Stomach (tissue), 9 donors: ENCODE measurements around the gene WFIKKN2. TPM values are rescaled to one million over a fixed set of nuclear protein-coding genes. Genes with fewer than 3 reads are reported as not detected.
"Not testable (repeated sequence)": the region's sequence is repeated elsewhere in the genome, so short reads cannot be mapped to it uniquely, and the experiment has no call there.

ENCODE experiments used
- DNase-seq, 2 donors: peaks; one replicate each; pipeline versions ENCODE4 v3.0.0 to v3.0.0-alpha.2; 2013 to 2019
- H3K27ac ChIP-seq, 5 donors: fragments of 200-600 bp in 4 of 5; sonication (generic) in 4 of 5; one replicate each; pipeline ENCODE4 v1.5.1; 2013 to 2019; ENCODE audit warnings: mild to moderate bottlenecking in 1 of 5, moderate library complexity in 1 of 5
- H3K27me3 ChIP-seq, 3 donors: fragments of 200-600 bp; sonication (generic); one replicate each; pipeline ENCODE4 v1.5.1; 2017 to 2019; ENCODE audit warnings: mixed run types in 1 of 3
- H3K36me3 ChIP-seq, 4 donors: fragments of 200-600 bp; sonication (generic); 1 replicate in 3 of 4; 2 replicates in 1 of 4; pipeline ENCODE4 v1.5.1; 2016 to 2019
- H3K4me1 ChIP-seq, 4 donors: fragments of 200-600 bp; sonication (generic); one replicate each; pipeline ENCODE4 v1.5.1; 2016 to 2019
- H3K4me3 ChIP-seq, 4 donors: fragments of 200-600 bp; sonication (generic) in 3 of 4; one replicate each; pipeline ENCODE4 v1.5.1; 2016 to 2019; ENCODE audit warnings: mild to moderate bottlenecking in 1 of 4
- H3K9me3 ChIP-seq, 4 donors: fragments of 200-600 bp; sonication (generic); one replicate each; pipeline ENCODE4 v1.5.1; 2016 to 2019
- EP300 ChIP-seq: sonication (generic); formaldehyde crosslinking; IDR thresholded peaks from one replicate; pipeline ENCODE4 v1.6.1; 2017; ENCODE audit warnings: antibody characterized with exemption
- POLR2A ChIP-seq, 4 donors: fragments of 450-650 bp; IDR thresholded peaks; one replicate each; pipeline ENCODE4 v1.6.1; 2016; ENCODE audit warnings: antibody characterized with exemption in 4 of 4, control low read depth in 2 of 4, mild to moderate bottlenecking in 1 of 4, moderate library complexity in 1 of 4
- POLR2AphosphoS5 ChIP-seq, 3 donors: sonication (generic); formaldehyde crosslinking; IDR thresholded peaks; one replicate each; pipeline ENCODE4 v1.6.1; 2016; ENCODE audit warnings: antibody characterized with exemption in 3 of 3
- WGBS, 5 donors: extraction: QIAGEN DNeasy Blood & Tissue Kit in 3 of 5; methylation state at CpG; one replicate each; pipeline versions ENCODE4 v1.1.5 to v1.1.7; 2013 to 2018; 5-methylcytosine and 5-hydroxymethylcytosine counted together
- intact Hi-C: fragments of 100-400 bp; cut with DNase I; formaldehyde crosslinking; loops from one replicate; pipeline ENCODE4 v1.15.1; 2023; ENCODE audit warnings: low total_unique reads
- polyA plus RNA-seq, 3 donors: library from polyadenylated mRNA; stranded (reverse); fragments of 200-250 nt; gene quantifications; one replicate each; pipeline ENCODE4 v1.2.3, GENCODE V29; 2013
- total RNA-seq, 5 donors: library from RNA; depleted of rRNA; stranded (reverse); fragments of >200 nt; gene quantifications; one replicate each; pipeline versions ENCODE4 v1.1.0 to v1.2.3, GENCODE V29; 2014 to 2016
- TF ChIP-seq, protein P1 (sequence below), 7 experiments: fragments of 450-650 bp in 4 of 7; fragments of 200-600 bp in 3 of 7; sonication (generic) in 3 of 7; IDR thresholded peaks; one replicate each; pipeline ENCODE4 v1.5.1; 2016 to 2019; ENCODE audit warnings: antibody characterized with exemption in 7 of 7, control low read depth in 2 of 7, mild to moderate bottlenecking in 1 of 7
- donor health status: healthy with polysubstance abuse.
- donor health status: Bipolar disorder and iron deficiency.
- donor health status: healthy.

Gene WFIKKN2
- total and polyA plus RNA-seq, 8 donors = 0.05 to 0.46 (median 0.21) TPM; not detected in 4

DNA sequence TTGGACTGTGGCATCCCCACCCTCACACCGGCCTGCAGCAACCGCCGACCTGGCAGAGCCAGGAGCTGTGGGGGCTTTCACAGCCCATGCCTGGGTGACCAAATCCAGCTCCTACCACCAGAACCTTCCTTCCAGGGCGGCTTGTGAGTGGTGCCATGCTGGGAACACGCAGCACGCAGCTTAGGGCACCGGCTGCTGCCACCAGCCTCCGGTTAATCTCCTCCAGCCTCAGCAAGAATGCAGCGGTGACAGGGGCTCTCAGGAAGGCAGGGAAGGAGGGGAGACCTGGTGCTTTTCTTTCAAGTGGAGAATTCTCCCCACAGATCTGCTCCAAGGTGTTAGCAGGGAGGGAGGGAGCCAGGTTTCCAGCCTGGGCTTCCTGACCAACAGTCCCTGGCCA lies 35.8 kb upstream of the WFIKKN2 start:
- Histone ChIP-seq H3K4me1 (peaks cover 0 to 7% (median 0%) of the 10 kb centered on the region in 4 donors), H3K27me3 (no peaks in the 10 kb centered on the region), H3K36me3 (no peaks in the 10 kb centered on the region), H3K27ac (no peak overlapping the region), H3K4me3 (no peak overlapping the region), H3K9me3 (no peaks in the 10 kb centered on the region)
- TF ChIP-seq POLR2AphosphoS5 (IDR thresholded peaks at IDR 0.05) = no peak
- no peak for TF ChIP-seq EP300
- TF ChIP-seq, protein P1, sequence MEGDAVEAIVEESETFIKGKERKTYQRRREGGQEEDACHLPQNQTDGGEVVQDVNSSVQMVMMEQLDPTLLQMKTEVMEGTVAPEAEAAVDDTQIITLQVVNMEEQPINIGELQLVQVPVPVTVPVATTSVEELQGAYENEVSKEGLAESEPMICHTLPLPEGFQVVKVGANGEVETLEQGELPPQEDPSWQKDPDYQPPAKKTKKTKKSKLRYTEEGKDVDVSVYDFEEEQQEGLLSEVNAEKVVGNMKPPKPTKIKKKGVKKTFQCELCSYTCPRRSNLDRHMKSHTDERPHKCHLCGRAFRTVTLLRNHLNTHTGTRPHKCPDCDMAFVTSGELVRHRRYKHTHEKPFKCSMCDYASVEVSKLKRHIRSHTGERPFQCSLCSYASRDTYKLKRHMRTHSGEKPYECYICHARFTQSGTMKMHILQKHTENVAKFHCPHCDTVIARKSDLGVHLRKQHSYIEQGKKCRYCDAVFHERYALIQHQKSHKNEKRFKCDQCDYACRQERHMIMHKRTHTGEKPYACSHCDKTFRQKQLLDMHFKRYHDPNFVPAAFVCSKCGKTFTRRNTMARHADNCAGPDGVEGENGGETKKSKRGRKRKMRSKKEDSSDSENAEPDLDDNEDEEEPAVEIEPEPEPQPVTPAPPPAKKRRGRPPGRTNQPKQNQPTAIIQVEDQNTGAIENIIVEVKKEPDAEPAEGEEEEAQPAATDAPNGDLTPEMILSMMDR (IDR thresholded peaks at IDR 0.05) = no peak
- no peak for TF ChIP-seq POLR2A (IDR thresholded peaks at IDR 0.05)
- intact Hi-C loops = no loop called here
- WGBS, 5 donors = 85 to 92% (median 90%) methylated on average over 8 to 9 of the region's 9 CpGs
- no peak for DNase-seq

DNA sequence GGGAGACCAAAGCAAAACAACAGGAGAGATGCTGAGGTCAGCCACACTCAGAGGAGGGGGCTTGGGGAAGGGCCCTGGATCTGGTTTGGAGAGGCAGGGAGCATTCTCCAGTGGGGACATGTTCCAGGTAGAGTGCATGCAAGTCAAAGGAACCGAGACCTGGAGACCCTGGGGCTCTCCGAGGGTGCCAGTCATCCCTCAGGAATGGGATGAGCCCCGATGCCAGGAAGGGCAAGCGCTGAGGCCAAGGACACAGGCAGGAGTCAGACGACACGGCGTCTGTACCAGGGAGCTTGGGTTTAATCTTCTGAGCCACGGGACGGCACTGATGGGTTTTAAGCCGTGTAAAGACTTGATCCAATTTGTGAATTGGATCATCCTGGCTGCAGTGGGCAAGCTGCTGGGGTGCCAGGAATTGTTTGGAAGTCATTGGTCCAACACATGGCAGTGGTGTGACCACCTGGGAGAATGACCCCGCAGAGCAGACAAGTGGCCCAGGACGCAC lies 35.1 kb upstream of the WFIKKN2 start:
- TF ChIP-seq, protein P1 (IDR thresholded peaks at IDR 0.05) = no peak
- TF ChIP-seq EP300 (no peak), POLR2AphosphoS5 (IDR thresholded peaks at IDR 0.05) (no peak), POLR2A (IDR thresholded peaks at IDR 0.05) (no peak)
- intact Hi-C loops = no loop called here
- Histone ChIP-seq H3K4me3 (no peak overlapping the region), H3K4me1 (peaks cover 0 to 7% (median 0%) of the 10 kb centered on the region in 4 donors), H3K27ac (no peak overlapping the region), H3K36me3 (no peaks in the 10 kb centered on the region), H3K27me3 (no peaks in the 10 kb centered on the region), H3K9me3 (no peaks in the 10 kb centered on the region)
- WGBS, 5 donors = 88 to 91% (median 91%) methylated on average over 9 to 12 of the region's 12 CpGs
- no peak for DNase-seq

DNA sequence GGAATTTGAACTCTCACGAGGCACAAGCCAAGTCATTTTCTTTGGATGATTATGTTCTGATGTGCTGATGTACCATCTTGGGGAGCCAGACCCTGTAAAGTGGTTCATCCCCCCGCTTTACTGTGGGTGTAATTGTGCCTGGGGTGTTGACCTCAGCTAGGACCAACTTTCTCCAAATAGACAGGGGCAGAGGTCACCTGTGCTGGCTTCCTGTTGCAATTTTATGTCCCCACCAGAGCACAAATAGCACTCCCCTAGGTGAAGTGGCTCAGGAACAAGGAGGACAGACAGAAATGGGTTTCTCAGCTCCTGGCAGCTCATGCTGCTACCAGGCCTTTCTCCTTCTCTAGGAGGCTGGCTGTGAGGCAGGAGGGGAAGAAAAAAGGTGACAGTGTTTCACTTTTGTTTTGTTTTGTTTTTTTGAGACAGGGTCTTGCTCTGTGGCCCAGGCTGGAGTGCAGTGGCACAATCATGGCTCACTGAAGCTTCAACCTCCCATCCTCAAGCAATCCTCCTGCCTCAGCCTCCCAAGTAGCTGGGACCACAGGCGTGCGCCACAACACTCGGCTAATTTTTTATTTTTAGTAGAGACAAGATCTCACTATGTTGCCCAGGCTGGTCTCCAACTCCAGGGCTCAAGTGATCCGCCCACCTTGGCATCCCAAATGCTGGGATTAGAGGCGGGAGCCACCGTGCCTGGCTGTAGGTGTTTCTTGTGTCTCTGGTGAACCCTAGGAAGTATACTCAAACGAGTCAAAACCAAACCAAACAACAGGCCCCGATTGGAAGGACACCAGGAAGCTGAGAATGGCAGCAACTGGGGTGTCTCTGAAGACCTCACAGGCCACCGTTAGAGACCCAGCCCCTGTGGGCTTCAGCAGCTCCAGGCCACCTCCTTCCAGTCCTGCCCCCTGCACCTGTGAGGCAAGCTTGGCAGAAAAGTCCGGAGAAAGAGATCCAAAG lies 32.5 kb upstream of the WFIKKN2 start:
- no peak overlapping the region for H3K27ac ChIP-seq
- WGBS, 5 donors = 77 to 86% (median 83%) methylated on average over 10 to 12 of the region's 12 CpGs
- no peak for TF ChIP-seq POLR2AphosphoS5 (IDR thresholded peaks at IDR 0.05)
- TF ChIP-seq EP300 = no peak
- TF ChIP-seq, protein P1 (IDR thresholded peaks at IDR 0.05) = no peak
- TF ChIP-seq POLR2A (IDR thresholded peaks at IDR 0.05) = no peak

DNA sequence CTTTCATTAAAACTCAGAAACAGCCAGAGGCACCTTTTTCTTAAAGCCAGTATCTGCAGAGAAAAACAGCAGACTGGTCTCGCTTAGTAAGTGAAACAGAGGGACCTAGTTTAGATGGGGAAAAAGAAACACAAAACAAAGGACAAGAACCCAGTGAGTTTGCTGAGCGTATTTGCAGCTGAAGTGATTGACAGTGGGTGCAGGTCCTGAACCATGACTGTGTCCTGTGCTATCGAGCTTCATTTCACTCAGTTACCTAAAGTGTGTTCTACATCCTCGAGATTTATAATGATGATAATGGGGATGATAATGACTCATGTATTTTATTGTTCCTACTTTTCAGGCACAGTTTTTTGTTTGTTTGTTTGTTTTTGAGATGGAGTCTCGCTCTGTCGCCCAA lies 31.7 kb upstream of the WFIKKN2 start:
- H3K4me1 ChIP-seq = no peaks in the 10 kb centered on the region

More for the DNA sequence above, 32.5 kb upstream of the WFIKKN2 start:
- no peaks in the 10 kb centered on the region for H3K4me1 ChIP-seq
- no peak for DNase-seq
- no peak overlapping the region for H3K4me3 ChIP-seq
- H3K27me3 ChIP-seq = no peaks in the 10 kb centered on the region
- intact Hi-C loops = no loop called here
- no peaks in the 10 kb centered on the region for H3K36me3 ChIP-seq
- H3K9me3 ChIP-seq = no peaks in the 10 kb centered on the region

DNA sequence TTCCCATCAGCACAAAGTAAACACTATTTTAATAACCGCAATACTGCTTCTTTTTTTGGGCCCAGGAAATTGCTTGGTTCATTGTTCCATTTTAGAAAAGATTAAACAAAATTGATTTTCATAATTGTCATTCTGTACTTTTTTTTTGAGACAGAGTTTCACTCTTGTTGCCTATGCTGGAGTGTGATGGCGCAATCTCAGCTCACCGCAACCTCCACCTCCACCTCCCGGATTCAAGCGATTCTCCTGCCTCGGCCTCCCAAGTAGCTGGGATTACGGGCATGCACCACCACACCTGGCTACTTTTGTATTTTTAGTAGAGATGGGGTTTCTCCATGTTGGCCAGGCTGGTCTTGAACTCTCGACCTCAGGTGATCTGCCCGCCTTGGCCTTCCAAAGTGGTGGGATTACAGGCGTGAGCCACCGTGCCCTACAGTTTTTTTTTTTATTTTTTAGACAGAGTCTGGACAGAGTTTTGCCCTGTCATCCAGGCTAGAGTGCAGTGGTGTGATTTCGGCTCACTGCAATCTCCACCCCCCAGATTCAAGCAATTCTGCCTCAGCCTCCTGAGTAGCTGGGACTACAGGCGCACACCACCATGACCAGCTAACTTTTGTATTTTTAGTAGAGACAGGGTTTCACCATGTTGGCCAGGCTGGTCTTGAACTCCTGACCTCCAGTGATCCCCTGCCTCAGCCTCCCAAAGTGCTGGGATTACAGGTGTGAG lies 30.5 kb upstream of the WFIKKN2 start:
- H3K9me3 ChIP-seq, H3K36me3 ChIP-seq, H3K27me3 ChIP-seq, H3K4me3 ChIP-seq, intact Hi-C loops, DNase-seq, H3K4me1 ChIP-seq, H3K27ac ChIP-seq: not testable (repeated sequence)
- 94 to 98% (median 95%) methylated on average over 13 of the region's 13 CpGs for WGBS, 5 donors

More for the DNA sequence above, 31.7 kb upstream of the WFIKKN2 start:
- H3K36me3 ChIP-seq = no peaks in the 10 kb centered on the region
- TF ChIP-seq POLR2AphosphoS5 (IDR thresholded peaks at IDR 0.05) (no peak), EP300 (no peak), POLR2A (IDR thresholded peaks at IDR 0.05) (no peak)
- TF ChIP-seq, protein P1 (IDR thresholded peaks at IDR 0.05) = no peak
- H3K27me3 ChIP-seq = no peaks in the 10 kb centered on the region
- H3K4me3 ChIP-seq = no peak overlapping the region
- 72 to 85% (median 82%) methylated on average over 6 of the region's 6 CpGs for WGBS, 5 donors
- DNase-seq = no peak
- no peak overlapping the region for H3K27ac ChIP-seq
- intact Hi-C loops = no loop called here
- H3K9me3 ChIP-seq = no peaks in the 10 kb centered on the region
